NK-92 treated with Interleukin-12 subunit alpha and Interleukin-12 subunit beta, amount 100 ng/mL, for 24 hours (cell line): Measurements from ENCODE around the gene ZIC1.

ENCODE experiments used
- DNase-seq: peaks from one replicate; lab custom pipeline; 2025; lab: John Stamatoyannopoulos, UW

The ZIC1 gene

DNA sequence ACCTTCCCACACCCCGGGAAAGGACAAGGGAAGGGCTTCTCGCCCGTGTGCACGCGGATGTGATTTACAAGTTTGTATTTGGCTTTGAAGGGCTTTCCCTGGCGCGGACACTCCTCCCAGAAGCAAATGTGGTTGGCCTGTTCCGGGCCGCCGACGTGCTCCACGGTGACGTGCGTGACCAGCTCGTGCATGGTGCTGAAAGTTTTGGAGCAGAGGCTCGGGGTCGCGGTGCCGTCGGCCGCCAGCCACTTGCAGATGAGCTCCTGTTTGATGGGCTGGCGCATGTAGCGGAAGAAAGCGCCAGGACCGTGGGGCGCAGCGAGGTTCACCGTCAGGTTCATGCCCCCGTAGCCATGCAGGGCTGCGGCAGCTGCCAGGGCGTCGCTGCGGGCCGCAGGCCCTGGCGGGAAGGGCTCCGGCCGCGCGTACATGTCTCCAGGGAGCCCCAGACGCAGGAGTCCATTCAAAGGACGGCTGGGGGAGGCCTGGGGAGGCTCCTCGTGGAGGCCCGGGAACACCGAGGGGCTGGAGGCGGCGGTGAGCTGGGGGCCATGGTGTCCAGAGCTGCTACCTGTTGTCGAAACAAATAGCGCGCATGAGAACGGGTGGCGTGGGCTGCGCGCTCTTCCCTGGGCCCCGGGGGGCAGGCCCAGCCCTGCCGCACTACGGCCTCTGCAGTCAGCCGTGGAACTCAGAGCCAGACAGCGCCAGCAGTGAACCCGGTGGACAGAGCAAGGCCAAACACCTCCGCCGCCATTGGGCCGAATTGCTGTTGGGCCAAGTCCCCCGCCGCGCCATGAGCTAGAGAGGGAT is 13.1 kb upstream of the ZIC1 start:
- no peak for DNase-seq

DNA sequence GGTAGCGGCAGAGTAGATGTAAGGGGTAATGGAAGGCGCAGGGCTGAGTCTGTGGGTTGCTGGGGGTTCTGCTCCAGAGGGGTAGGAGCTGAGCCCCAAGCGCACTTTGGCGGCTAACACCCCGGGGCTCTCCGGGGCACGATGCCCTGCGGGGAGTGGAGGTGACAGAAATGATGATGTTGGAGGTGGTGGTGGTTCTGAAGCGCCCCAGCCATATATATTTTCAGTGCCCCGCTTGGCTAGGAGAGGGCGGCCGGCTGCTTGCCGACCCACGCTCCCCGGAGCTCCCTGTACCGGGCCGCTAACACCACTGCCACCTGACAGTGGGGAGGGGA is 12.5 kb upstream of the ZIC1 start:
- DNase-seq = no peak

DNA sequence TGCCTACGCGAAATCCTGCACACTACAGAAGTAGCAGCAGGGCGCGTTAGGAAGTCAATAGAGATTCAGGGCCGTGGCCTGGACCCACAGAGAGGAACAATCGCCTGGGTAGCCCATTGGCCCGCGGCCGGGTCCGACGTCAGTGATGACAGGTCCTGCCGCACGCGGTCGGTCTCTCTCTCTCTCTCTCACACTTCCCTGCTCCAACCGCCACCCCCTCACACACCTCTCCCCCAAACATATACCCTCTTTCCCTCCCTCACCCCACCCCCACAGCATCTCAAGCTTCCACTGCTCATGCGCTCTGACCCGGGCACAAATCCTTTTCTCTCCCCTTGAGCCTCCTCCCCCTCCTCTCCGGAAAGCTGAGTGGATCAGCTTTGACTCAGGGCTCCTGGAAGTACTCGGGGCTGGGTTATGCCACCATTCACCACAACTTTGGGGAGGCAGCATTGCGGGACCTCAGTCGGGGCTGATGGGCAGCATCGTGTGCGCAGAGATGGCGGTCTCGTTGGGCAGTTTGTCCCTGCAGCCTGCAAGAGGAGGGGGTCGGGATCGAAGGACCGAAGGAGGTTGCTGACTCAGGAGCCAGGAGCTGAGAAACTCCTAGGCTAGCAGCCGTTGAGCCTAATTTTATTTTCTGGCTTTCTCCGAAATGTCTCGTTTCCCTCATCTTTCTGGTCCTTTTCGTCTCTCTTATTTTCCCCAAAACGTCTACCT is 11.8 kb upstream of the ZIC1 start:
- no peak for DNase-seq

DNA sequence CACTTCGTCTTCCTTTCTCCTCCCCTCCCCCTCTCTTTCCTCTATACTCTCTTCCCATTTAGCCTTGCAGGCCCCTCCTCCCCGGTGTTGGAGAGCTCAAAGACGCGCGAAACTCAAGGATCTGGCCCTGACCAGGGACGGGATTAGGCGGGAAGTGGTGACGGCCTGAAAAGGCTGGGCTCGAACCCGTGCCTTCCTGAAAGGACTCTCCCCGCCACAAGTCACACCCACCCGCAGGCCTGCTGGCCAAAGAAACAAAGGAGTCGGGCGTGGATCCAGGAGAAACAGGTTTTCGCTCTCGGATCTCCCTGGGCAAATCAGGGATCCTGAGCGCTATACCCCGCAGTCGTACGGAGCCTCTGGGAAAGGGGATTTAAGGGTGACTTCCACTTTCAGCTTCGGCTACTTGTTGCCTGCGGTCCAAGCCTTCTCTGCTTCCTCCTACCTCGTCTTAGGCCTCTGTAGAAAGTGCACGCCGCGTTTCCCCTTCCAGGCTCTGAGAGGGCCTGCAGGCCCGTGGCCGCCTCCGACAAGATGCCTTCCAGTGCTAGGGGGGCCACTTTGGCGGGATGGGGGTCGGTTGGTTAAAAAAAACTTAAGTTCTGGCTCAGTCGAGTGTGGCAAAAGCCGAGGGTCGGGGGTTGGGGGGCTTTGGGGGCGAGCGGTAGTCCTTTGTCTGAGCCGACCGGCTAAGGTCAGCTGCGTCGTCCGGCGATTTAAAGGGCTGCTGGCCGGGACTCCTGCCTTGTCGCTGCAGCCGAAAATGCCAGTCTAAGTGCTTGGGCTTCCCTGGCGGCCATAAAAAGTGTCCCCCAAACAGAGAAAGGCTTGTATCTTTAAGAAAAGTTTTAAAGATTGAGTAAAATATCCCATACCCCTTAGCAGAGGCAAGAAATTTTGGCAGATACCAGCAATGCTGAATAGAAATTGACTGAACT is 11.0 kb upstream of the ZIC1 start:
- DNase-seq = no peak

GRCh38 chr3:147398813-147399534 is 10.2 kb upstream of the ZIC1 start:
- DNase-seq = no peak

DNA sequence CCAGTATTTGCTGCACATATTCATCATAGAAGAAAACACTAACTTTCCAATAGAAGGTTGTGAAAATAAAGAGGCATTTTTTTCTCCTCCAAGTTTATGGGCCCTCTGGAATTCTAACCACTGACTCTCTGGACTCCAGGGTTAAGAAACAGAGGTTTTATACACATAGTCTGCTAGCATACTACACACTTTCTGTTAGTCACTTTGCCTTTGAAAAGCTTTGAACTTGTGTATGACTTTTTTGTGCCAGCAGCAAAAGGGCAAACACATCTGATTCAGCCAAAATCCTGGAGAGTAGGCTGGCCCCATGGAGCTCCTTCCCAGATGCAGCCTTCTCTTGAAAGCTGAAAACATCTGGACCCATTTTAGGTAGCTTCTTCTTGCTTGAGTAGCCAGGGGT is 9.1 kb upstream of the ZIC1 start:
- DNase-seq = no peak

GRCh38 chr3:147400999-147401398 is 8.2 kb upstream of the ZIC1 start:
- no peak for DNase-seq

GRCh38 chr3:147401421-147401820 is 7.7 kb upstream of the ZIC1 start:
- no peak for DNase-seq

GRCh38 chr3:147402159-147402558 is 7.0 kb upstream of the ZIC1 start:
- no peak for DNase-seq

GRCh38 chr3:147403511-147403910 is 5.7 kb upstream of the ZIC1 start:
- DNase-seq = no peak

GRCh38 chr3:147404000-147404799 is 5.0 kb upstream of the ZIC1 start:
- DNase-seq = no peak

GRCh38 chr3:147404800-147405230 is 4.3 kb upstream of the ZIC1 start:
- no peak for DNase-seq

DNA sequence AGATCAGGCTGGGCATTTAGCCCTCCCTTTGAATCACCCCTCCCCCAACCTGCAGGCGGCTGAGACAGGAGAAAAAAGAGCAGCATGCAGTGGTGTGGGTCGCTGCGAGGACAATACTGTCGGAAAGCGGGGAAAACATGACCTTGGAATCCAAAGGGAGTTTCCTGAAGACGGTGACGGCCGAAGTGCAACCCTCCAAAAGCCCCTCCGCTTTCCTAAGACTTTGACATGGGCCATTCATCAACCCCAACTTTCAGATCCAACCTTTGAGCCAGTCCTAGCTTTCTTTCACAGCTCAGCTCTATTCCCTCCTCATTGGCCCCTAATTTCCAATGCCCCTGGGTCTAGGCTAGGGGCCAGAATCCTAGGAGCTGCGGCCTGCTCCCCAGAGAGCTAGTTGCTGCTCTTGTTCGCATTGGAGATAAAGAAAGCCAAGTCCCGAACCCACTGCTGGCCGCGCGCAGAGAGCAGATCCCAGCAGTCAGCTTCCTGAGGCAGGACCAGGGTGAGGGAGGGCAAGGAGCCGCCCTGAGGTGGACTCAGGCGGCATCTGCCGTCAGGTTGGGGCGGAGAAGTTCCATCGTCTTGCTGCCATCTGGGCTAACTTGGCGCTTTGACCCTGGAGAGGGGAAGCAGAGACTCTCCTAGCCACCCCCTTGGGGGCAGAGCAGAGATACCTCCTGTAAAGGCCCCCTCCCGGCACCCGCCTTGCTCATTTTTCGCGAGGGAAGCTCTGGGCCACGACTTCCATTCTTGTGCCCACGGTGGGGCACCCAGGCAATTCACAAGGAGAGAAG is 3.7 kb upstream of the ZIC1 start:
- DNase-seq = no peak

DNA sequence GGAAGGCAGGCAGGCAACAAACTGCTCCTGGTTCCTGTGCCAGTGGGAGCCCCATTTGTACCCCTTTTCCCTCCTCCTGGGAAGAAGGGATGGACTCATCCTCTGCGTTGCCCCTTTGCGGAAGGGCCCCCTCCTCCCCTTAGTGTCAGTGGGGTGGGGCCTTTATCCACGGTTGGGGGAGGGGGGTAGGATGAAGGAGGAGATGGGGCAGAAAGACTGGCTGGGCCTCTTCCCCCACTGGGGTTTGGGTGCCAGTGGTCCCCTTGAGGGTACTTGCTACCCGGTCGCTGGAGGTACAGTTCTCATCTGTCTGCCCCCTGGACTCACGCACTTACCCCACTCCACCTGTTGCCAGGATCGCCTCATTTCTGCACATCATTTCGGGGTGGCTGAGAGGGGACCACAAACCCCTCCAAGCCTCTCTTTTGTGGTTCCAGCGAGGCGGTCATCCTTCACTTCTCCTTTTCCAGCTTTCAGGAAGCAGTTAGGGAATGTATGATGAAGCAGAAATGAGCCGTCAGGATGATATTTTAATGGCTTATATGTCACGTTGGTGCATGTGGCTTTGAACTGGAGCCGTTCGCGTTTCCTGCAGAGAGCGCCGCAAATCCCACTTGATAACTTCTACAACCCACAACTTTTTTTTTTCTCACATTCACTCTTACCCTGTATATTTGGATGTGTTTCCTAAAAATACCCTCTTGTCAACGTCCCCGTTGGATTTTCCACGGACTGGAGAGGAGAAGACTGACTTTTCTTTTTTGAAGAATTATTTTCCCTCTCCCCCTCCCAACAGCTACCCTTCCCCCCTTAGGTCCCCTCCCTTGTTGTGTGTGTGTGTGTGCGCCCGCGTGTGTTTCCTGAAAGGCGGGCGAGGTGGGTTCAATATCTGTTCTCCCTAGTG is 2.9 kb upstream of the ZIC1 start, which contains the start of gene ZIC4:
ZIC4 (minus strand) TSS at position 516 of the 904 bp plus-strand sequence. CDS start 3,746 bp downstream, outside the sequence.
- no peak for DNase-seq

DNA sequence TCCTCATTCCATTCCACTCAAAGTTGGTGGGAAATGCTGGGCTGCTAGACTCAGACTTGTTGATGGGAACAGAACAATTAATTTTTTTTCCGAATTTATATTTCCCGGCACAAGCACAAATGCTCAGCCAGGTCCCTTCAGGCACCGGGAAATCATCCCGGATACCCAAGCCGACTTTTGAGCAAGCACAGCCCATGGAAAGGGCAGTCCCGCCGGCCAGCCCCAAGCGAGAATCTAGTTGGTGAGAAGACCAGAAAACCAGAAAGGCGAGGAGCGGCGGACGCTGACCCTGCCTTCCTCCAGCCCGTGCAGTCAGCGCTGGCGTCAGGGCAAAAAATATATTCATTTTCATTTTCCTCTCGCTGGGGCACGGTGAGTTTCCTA is 2.1 kb upstream of the ZIC1 start:
- DNase-seq = no peak

DNA sequence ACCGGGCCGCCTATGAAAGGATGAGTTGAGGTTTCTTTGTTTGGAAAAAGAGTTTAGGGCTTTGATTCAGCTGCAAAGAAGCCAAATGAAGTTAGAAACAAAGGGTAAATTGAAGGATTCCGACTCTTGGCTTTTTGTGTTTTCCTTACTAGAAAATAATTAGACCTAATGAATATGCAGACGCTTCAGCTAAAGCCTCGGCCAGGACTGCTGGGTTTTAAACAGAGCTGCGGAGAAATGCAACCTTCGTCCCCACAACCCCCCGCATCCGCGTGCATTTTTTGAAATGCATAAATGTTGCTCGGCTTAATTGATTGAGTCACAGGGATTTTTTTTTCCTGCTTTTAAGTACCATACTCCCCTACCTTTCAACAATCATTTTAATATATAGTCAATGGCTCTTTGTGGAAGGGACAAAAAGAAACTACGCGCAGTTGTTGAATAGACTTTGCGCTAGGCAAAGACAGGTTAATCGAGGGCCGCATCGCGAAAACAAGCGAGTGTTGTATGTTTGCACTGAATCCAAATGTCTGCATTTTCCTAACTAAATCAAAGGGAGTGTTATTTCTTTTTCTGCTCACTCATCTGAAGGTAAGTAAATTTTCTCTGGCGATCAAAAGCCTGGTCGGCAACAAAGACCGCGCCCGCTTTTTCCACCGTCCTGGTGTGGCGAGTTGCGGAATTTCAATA is 1.5 kb upstream of the ZIC1 start:
- no peak for DNase-seq

DNA sequence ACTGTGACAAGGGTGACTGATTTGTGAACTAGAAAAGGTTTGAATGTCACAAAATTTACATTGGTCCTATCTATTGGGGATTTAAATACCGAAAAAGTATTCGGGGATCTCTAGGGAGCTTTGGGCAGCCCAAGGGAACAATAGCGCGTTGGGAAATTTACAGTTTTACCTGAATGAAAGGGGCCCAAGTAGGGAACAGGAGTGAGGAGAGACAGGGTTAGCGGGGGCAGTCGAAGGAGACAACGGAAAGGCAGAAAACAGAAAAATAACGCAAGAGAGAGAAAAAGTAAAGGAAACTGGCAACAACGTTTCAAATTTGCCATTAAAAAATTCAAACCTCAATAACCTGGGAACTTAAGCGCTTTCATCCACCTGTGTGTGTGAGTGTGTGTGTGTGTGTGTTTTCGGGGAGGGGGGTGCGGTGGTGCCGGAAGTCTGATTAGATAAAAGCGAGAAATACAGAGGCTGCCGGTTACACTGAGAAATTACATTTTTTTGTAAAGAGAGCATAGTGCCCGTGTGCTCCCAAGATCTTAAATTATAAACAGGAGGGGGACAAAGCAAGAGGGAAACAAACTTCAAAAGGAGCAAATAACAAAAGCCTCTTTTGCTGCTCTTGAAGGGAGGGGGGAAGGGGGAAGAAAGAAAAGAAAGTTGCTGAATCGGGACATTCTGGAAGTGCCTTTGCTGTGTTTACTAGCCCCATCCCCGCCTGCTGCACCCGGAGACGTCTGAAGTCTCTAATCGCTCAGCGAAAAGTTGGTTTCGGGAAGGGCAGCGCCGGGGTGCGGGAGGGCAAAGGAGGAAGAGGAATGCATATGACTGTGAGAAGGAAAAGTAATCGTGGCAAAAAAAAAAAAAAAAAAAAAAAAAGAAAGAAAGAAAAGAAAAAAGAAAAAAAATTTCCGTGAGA is 721 bp upstream of the ZIC1 start:
- no peak for DNase-seq
